DMS153 treated with DMSO at 0.1 percent for 48 hours (cell line): ENCODE measurements around the gene LDHA.

Source experiments
- DNase-seq: peaks from one replicate; lab custom pipeline; 2025; ENCODE audit not compliant: unreplicated experiment; lab: John Stamatoyannopoulos, UW

Gene LDHA

DNA sequence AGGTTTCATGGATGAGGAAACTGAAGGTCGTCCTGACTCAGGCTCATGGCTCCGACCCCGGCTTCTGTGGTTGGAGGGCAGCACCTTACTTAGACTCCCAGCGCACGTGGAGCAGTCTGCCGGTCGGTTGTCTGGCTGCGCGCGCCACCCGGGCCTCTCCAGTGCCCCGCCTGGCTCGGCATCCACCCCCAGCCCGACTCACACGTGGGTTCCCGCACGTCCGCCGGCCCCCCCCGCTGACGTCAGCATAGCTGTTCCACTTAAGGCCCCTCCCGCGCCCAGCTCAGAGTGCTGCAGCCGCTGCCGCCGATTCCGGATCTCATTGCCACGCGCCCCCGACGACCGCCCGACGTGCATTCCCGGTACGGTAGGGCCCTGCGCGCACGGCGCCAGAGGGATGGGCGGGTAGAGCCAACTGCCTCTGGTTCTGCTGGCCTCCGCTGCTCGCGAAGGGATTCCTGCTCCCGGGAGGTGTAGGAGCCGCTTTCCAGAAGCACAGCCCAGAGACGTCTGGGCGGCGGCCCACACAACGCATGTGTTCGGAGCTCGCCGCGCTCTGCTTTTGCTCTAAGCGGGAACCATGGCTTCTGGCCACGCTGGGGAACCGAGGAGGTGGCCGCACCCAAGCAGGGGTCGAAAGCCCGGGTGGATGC lies at the start of gene LDHA:
TSS of gene LDHA (plus strand) at position 289 of the 653 bp plus-strand sequence. CDS start 2,280 bp downstream, outside the sequence.
- peak; percentile 77 for DNase-seq

DNA sequence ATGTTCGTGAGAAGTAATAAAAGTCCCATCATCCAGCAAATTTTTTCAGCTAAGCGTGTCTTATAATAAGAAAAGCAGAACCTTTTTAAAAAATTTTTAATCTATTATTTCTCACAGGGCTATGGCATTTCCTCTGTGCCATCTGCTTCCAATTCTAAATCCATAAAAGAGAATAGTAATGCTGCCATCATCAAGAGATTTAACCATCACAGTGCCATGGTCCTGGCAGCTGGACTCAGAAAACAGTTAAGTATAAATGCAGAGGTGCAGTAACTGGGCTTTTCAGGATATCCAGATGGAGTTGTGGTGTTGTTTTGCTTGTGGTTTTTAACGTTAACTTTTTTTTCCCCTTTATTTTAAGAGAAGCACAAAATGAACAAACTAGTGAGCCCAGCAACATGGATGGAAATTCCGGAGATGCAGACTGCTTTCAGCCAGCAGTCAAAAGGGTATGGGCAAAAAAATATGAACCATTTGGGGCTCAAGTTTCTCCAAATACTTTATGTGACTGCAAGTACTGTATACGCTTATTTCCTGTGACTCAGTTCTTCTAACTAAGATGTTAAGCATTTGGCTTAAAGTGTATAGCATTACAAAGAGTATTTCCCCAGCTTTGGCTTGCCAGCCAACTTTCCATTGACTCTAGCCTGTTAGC lies 46.8 kb upstream of the LDHA start:
- DNase-seq: no peak

DNA sequence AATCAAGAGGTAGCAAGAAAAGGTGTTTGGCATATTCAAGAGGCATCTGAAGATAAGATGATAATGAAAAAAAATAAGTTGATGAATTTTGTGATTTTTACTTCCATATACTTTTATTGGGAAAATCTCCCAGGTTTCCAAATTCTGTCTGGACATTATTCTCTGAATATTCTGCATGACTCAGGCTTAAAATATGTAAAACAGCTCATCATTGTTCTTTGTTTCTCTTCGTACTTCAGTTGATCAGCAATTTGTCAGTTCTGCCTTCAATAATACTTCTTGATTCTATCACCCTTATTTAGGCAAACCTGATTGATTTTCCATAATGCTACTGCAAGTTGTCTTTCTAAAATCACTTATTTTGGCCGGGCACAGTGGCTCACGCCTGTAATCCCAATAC lies 41.8 kb upstream of the LDHA start:
- DNase-seq: no peak

DNA sequence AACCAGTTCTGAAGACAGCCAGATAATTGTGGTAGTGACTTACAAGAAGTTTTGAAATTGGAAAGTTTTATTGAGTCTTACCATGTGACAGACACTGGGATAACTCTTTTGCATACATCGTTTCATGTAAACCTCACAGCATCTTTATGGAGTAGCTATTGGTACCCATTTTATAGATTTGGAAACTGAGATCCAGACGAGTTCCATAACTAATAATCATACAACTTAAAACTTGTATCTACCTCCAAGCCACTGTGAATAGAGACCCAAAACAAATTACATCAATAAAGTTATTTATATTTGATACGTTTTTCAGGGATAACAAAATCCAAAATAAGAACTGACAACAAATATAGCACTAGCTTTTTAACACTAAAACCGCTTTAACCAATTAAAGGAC lies 35.7 kb upstream of the LDHA start:
- no peak for DNase-seq

DNA sequence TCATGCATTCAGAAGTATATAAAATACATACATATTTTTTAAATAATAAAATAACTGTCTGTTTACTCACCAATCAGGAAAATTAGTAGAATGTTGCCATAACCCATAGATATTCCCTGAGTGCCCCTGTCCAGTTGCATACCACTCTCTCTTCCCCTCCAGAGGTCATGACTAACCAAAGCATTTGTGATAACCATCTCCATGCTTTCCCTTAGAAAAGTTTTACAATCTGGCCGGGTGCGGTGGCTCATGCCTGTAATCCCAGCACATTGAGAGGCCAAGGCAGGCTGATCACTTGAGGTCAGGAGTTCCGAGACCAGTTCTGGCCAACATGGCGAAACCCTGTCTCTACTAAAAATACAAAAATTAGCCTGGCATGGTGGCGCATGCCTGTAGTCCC lies 33.2 kb upstream of the LDHA start:
- DNase-seq: no peak

DNA sequence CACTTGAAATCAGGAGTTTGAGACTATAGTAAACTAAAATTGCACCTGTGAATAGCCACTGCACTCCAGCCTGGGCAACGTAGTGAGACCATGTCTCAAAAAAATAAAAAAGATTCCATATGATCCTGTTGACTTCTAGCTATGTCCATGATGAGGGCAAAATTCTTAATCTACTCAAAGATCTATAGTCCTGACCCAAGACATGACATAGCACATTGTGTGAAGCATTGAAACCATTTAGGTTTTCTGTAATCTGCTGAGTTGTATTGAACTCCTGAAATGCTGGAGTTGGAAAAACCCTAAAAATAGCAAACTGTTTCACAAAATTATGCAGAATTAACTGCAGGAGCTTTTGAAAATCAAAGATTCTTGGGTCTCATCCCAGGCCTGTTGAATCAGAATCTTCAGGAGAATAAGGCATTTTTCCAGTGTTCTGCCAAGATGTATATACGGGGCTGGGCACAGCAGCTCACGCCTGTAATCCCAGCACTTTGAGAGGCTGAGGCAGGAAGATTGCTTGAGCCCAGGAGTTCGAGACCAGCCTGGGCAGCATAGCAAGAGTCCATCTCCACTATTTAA lies 29.8 kb upstream of the LDHA start:
- no peak for DNase-seq

DNA sequence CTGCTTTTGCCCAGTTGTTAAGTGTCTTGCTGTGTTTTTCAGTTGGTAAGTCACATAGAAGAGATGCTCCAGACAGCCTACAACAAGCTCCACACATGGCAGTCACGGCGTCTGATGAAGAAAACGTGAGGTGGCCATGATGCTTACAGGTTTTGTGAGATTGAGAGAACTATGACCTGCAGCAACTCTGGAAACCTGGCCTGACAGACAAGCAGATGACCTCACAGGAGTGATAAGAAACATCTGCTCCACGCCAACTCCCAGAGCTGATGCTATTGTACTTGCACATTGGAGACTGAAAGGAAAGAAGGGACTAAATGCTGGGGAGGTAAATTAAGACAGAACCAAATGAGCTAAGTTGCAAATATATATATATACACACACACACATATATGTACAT lies 28.6 kb upstream of the LDHA start:
- no peak for DNase-seq

DNA sequence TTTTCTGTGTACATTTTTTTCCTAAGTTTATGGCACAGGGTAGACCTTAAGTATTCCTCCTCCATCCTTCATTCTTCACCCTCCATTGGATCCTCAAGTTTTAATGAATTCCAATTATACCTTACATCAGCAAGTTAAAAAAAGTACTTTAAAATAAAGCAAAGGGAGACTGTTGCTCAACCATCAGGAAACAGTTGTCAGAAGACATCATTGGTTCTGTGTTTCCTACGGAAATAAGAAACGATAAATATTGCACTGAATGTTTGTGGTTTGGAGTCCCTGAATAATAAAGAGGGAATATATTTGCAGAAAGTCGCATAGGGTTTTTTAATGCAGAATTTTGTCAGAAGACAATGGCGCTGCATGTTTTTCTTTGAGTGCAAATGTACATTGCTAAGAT lies 28.1 kb upstream of the LDHA start:
- DNase-seq: no peak

DNA sequence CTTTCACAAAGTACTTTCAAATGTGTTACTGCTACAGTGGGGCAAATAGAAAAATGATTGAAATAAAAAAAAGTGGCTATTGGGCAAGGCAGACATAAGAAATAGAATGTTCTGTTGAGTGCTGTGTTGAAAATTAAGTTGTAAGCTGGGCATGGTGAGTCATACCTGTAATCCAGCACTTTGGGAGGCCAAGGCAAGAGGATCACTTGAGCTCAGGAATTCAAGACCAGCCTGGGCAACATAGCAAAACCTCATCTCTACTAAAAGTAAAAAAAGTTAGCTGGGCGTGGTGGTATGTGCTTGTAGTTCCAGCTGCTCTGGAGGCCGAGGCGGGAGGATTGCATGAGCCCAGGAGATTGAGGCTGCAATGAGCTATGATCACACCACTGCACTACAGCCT lies 26.9 kb upstream of the LDHA start:
- DNase-seq: no peak

DNA sequence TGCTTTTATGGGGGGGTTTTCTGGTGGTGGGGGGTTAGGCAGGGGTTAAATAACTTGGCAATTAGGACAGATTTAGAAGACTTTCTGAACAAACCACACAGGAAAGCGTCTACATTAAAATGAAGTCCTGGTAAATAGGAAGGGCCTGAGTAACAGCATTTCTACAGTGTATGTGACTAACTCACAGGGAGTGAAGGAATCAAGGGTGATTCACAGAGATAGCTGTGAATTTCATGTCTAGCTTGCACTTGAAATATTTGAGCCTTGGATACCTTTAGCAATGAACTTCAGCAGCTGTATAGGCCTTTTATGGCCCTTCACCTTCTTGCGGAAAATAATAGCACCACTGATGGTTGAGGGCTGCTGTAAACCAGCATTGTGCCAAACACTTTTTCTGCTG lies 26.1 kb upstream of the LDHA start:
- DNase-seq: no peak

DNA sequence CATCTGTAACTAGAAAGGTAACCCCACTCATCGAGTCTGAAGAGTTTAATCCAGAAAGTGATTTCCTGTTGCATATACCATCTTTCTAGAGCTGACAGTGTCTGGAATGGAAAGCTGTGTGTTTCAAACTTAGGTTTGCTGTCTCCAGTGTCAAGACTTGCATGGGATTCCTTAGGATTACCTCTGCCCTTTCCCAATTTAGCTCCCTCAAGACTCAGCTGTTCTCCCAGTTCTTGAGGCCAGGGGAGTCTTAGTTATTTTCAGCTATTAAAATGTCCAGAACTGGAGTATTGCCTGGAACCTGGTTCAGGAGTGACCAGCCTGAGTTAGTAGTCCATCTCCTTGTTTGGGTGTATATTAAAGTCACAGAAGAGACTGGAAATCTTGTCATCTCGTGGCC lies 25.0 kb upstream of the LDHA start:
- no peak for DNase-seq

DNA sequence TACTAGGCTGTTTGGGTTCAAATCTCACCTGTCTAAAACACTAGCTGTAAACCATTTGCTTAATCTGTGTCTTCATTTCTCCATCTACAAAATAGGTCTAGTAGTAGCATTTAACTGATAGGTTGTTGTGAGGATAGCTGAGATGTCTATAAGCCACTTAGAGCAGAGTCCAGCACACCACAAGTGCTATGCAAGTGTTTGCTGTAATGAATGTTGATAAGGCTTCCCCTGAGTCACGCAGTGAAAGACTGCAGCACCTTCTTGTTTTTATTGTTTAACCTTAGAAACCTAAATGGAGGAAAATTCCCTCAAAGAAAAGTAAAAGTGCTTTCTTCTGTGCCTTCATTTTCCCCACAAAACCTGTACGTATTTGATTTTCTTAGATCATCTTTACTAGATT lies 23.1 kb upstream of the LDHA start:
- no peak for DNase-seq

DNA sequence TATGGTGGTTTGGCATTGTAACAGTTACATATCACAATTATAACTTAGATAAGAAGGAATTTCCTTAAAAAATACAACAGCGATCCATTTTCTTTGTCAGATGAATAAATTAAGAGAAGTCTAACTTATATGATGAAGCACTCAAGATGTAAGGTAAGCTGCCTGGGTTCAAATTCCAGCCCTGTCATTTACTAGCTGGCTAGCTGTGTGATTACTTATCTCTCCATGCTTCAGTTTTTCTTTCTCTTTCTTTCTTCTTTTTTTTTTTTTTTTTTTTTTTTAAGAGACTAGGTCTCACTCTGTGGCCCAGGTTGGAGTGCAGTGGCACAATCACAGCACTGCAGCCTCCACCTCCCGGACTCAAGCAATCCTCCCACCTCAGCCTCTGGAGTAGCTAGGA lies 22.2 kb upstream of the LDHA start:
- DNase-seq: no peak

DNA sequence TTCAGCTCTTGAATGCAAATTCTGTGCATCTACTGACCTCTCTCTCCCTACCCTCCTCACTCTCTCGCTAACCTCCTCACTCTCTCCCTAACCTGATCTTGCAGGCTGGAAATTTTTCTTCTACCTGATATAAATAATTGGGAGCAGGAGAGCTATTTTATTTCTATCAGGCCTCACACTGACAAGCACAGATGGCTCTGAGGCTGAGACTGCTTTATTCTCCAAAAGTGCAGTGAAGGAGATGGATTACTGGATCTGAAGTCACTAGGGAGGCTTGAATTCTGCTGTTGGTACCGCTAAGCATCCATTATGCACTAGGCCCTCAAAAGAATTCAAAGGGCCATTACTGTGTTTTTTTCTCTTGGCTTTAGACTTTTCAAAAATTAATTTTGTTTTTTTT lies 19.4 kb upstream of the LDHA start:
- DNase-seq: no peak

DNA sequence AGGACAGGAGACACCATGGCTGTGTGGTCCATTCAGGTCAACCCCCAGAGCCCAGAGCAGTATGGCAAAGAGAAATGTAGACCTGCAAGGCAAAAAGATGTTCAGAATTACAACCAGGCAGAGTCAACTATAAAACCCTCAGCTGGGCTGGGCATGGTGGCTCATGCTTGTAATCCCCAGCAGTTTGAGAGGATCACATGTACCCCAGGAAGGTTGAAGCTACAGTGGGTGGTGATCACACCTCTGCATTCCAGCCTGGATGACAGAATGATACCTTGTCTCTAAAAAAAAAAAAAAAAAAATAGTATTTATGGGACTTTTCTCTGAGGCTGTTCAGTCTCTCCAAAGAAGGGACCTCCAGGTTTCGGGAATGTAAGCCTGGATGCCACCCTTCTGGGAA lies 18.4 kb upstream of the LDHA start:
- no peak for DNase-seq

DNA sequence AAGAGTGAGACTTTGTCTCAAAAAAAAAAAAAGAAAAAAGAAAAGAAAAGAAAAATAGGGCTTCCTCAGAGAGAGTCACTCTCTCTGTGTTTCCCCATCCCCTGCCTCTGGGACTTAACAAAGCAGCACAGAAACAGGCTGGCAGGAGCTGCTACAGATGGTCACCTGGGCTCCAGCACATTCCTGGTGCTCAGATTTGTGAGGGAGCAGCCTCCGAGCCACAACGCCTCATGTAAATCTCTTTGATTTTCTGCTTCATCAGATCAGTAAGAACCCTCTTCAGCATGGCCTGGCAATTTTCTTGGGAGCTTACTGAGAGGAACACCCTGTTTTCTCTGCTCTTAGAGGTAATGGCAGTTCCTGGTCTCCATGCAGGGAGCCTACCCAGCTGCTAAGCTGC lies 15.2 kb upstream of the LDHA start:
- DNase-seq: no peak

DNA sequence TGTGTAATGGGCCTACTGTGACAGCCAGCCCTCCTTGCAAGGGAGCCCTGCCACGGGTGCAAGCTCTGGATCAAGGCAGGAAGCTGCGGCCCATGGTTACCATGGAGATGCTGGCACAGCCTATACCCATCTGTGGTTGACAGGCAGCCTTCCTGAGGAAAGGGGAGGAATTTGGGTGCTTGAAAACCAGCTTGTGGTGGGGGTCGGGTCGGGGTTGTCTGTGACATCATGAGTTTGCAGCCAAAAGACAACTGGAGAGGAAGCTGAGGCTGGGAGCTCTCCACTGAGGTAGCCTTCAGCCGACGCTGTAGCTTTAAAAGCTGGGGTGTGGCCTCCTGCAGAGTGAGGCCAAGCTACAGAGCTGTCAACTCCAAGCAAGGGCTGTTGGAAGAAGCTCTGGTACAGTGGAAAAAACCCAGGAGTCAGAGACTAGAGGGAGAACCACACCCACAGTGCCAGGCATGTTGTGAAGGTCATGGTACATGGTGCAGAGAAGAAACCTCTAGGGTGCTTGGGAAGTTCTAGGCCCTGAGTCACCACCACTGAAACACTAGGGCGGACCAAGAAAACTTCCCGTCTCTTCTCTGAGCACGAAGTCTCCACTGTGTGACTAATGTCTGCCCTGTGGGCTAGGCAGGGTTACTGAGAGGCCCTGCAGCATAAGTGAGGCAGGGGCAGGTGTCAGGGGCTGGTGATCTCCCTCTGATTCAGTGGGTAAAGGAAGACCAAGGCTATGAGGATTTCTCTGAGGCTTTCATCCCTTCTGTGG lies 10.8 kb upstream of the LDHA start:
- peak; percentile 63 for DNase-seq

DNA sequence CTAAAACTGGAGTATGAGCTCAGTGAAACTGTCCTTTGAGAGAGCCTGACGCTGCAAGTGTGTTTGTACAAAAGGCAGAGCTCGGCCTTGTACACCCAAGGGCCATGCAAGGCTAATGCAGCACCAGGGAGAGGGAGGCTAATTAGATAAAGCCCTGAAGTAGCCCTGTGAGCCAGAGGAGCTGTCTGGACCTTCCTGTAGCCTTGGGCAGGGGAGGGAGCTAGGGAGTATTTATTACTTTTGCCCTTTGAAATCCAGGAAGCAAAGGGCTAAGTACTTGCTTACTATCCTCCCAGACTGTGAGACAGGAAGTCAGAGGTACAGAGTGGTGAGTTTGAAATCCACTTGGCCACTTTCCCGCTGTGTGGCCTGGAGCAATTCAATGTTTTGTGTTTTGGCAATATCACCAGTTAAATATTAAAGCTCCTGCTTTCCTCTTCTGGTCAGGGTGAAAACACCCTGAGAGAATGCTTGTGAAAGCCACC lies 10.2 kb upstream of the LDHA start:
- peak; percentile 32 for DNase-seq

DNA sequence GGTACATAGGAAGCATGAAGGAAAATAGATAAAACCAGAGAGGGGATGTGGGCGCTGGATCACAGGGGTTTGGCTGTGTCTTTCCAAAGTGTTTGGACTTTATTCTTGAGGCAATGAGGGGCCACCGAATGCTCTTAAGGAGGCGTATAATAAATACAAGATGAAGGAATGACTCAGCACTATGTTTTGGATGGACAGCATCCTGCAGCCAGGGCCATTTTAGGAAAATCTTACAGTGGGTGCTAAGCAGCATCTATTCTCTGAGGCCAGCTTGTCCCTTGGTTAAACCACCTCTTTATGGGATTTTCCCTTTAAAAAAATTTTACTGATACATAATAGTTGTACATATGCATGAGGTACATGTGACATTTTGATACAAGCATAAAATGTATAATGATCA lies 4.3 kb upstream of the LDHA start:
- DNase-seq: no peak

DNA sequence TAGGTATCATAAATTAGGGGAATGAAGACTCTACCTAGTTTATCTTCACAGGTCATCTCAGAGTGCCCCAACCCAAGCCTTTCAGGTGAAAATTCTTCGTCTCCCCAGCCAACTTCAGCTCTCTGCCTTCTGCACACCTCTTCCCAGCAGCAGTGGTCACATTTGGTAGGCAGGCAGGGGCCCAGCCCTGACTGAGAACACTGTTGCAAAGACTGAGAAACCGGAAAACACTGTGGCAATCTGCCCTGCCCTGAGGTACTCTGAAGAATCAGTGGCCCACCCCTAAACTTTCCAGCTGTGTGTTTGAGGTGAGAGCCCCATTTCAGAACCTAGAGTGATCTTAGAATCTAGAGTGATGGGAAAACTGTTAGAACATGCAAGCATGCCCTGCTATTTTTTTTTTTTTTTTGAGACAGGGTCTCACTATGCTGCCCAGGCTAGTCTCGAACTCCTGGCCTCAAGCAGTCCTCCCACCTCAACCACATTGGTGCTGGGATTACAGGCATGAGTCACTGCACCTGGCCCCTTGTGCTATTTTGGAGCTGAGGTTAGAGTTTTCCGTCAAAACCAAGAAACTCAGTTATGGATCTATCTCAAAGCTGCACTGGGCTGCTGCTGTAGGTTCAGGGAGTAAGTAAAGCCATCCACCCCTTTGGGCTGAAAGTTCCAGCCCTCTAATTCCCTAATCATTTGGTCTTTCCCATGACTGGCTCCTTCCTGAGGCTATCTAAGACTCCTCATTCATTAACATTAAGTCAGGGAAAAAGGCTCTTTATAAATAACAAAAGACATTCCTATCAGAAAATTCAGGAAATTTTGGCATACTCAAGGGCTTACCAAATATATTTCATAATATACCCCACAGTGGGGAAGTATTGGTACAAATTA lies 1.7 kb upstream of the LDHA start:
- DNase-seq: no peak
